T-helper 1 cell treated with Interleukin-12 subunit alpha and Interleukin-12 subunit beta and Interleukin-4 antibody, amounts not matched to agents 30 μg/mL and 1 μg/mL, for 36 hours (primary cell): ENCODE measurements around the gene KCTD10.
"Not testable (repeated sequence)": the region's sequence is repeated elsewhere in the genome, so short reads cannot be mapped to it uniquely, and the experiment has no call there.

Experiments
- H3K27ac Mint-ChIP-seq: one replicate; pipeline ENCODE4 v1.8.0; 2021; ENCODE audit warnings: mild to moderate bottlenecking, mixed read lengths
- H3K27me3 Mint-ChIP-seq: one replicate; pipeline ENCODE4 v1.8.0; 2021; ENCODE audit warnings: low read depth, mixed read lengths
- H3K36me3 Mint-ChIP-seq: one replicate; pipeline ENCODE4 v1.8.0; 2021; ENCODE audit warnings: low read depth, mixed read lengths
- H3K4me1 Mint-ChIP-seq: one replicate; pipeline ENCODE4 v1.8.0; 2021; ENCODE audit warnings: low read depth, mixed read lengths
- H3K4me3 Mint-ChIP-seq: one replicate; pipeline ENCODE4 v1.8.0; 2021; ENCODE audit warnings: mild to moderate bottlenecking, moderate library complexity, mixed read lengths
- H3K9me3 Mint-ChIP-seq: one replicate; pipeline ENCODE4 v1.8.0; 2021; ENCODE audit warnings: mixed read lengths

The KCTD10 gene

DNA sequence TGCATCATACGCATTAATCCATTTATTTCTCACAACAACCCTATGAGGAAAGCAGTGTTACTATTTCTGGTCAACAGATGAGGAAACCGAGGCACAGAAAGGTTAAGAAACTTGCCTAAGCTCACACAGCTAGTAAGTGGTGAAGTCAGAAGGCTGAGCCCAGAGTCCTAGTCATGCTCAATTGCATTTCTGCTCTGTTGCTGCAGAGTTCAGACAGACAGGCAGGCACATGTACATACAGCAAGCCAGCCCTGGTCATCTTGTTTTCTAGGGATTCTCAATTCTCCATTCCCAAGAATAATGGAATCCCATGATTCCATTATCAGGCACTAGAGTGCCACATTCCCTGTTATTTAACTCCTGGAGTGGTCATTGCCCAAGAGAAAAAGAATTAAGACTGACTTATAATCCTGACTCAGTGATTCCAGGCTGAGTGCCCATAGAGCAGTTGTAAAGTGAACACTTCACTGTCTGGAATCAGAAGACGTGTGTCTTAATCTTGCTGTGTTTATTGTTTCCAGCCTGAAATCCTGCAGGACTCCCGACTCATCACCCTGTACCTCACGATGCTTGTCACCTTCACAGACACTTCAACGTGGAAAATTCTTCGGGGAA lies 11.1 kb upstream of the KCTD10 start:
- H3K4me1 Mint-ChIP-seq: no peaks in the 10 kb centered on the region
- no peak overlapping the region for H3K27ac Mint-ChIP-seq
- peaks cover 29% of the 10 kb centered on the region for H3K36me3 Mint-ChIP-seq

DNA sequence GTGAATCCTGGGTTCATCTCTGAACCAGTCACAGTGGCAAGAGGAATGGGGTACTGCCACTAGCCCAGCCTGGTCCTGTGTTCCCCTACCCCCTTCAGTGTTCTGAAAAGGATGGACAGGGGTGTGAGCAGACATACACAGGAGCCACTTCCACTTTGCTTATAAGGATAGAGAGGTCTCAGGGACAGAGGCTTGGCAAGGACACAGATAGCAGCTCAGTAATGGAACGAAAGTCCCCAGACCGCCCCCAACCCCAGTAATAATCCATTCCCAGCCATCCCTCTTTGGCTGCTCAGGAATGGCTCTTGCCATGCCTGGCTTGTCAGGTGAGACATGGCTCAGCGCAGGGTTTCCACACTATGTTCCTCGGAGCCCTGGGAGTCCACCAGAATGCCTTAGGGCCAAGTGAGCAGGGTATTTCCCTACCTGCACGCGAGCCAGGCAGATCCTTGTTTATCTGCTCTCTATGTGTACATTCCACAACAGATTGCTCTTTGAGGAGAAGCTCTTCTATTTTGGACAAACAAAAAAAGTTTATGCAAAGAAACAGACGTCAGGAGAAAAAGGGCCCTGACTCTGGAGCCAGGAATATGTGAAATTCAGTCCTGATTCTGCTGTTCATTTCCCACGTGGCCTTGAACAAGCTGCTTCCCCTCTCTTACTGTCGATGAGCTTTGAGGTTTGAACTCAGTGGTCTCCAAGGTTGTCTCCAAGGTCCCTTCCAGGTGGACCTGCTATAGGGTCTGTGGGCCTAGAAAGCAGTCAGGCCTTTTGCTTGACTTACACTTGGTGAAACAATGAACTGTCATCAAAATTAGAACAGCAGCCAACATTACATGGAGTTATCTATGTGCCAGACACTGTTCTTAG lies 10.3 kb upstream of the KCTD10 start:
- H3K4me3 Mint-ChIP-seq: no peak overlapping the region
- H3K4me1 Mint-ChIP-seq: no peaks in the 10 kb centered on the region
- H3K27ac Mint-ChIP-seq: no peak overlapping the region
- H3K36me3 Mint-ChIP-seq: peaks cover 29% of the 10 kb centered on the region
- H3K9me3 Mint-ChIP-seq: no peaks in the 10 kb centered on the region
- H3K27me3 Mint-ChIP-seq: no peaks in the 10 kb centered on the region

More for the DNA sequence above, 11.1 kb upstream of the KCTD10 start:
- Mint-ChIP-seq H3K9me3 (no peaks in the 10 kb centered on the region), H3K27me3 (no peaks in the 10 kb centered on the region), H3K4me3 (no peak overlapping the region)

DNA sequence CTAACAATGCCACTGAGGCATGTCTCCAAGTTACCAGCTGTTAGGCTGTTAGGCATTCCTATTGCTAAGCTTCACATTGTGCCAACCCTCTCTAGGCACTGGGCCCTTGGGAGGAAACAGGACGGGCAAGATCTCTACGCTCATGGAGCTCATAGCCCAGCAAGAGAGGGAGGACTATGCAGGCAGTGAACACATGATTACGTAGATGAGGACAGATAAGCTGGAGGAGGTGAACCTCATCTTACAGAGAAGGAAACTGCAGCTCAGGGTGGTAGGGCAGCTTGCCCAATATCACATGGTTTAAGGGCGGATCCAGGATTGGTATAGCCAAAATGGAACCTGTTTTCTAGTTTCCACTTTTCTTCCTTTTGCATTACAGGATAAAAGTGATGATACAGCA lies 8.1 kb upstream of the KCTD10 start:
- H3K36me3 Mint-ChIP-seq: peaks cover 23% of the 10 kb centered on the region
- no peaks in the 10 kb centered on the region for H3K9me3 Mint-ChIP-seq
- no peaks in the 10 kb centered on the region for H3K27me3 Mint-ChIP-seq
- no peak overlapping the region for H3K27ac Mint-ChIP-seq
- H3K4me3 Mint-ChIP-seq: no peak overlapping the region
- no peaks in the 10 kb centered on the region for H3K4me1 Mint-ChIP-seq

DNA sequence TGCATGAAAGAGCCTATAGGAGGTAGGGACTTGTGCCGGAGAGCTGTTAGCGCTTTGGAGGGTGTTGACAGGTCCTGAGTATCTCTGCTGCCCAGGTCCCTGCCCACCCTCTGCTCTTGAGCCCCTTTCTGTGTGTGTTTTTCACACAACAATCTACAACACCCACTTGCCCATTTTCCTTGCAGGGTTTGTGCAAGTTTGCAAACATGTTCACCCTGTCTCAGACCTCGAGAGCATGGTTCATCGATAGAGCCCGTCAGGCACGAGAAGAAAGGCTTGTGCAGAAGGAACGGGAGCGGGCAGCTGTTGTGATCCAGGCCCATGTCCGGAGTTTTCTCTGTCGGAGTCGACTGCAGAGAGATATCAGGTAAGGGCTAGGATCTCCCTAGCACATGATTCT lies 6.2 kb upstream of the KCTD10 start:
- H3K36me3 Mint-ChIP-seq: peaks cover 11% of the 10 kb centered on the region
- no peaks in the 10 kb centered on the region for H3K9me3 Mint-ChIP-seq
- no peaks in the 10 kb centered on the region for H3K27me3 Mint-ChIP-seq
- H3K27ac Mint-ChIP-seq: no peak overlapping the region
- H3K4me1 Mint-ChIP-seq: peaks cover 9% of the 10 kb centered on the region
- no peak overlapping the region for H3K4me3 Mint-ChIP-seq

DNA sequence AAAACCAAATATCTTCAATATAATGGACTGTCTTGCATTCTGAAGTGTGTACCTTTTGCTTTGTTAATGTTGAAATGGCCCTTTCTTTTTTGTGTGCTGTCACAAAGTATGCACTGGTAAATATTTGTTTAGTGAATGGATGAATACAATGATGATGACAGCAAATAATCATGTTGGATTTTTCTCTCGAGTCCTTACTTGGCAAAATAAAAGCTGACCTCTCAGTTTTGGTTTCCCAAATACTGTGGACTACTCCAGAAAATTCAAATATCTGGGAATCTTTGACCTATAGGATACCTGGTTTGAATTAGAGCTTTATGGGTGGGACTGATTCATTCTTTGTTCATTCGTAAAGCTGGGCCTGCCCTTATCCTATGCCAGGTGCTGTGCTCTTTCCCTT lies 5.8 kb upstream of the KCTD10 start:
- H3K4me1 Mint-ChIP-seq: peaks cover 9% of the 10 kb centered on the region

DNA sequence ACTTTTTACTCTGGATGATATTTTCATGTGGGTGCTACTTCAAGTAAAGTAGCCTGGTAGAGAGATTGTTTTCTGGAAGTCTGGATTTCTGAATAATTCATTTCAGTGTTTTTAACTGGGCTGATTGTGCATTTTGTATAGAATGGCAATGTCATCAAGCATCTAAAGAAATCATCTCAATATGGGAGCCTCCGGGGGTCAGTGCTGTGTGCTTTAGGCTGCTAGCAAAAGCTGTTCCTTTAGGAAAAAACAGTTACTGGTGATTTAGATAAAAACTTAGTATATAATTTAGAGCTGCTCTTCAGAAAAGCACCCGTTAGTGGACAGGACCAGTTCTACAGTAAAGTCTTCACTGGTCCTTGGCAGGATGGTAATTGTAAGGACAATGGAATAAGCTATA lies 5.4 kb upstream of the KCTD10 start:
- Mint-ChIP-seq H3K4me3 (no peak overlapping the region), H3K27me3 (no peaks in the 10 kb centered on the region), H3K9me3 (no peaks in the 10 kb centered on the region), H3K27ac (no peak overlapping the region), H3K4me1 (peaks cover 9% of the 10 kb centered on the region), H3K36me3 (peaks cover 11% of the 10 kb centered on the region)

More for the DNA sequence above, 5.8 kb upstream of the KCTD10 start:
- Mint-ChIP-seq H3K36me3 (peaks cover 11% of the 10 kb centered on the region), H3K4me3 (no peak overlapping the region), H3K27me3 (no peaks in the 10 kb centered on the region), H3K9me3 (no peaks in the 10 kb centered on the region), H3K27ac (no peak overlapping the region)

DNA sequence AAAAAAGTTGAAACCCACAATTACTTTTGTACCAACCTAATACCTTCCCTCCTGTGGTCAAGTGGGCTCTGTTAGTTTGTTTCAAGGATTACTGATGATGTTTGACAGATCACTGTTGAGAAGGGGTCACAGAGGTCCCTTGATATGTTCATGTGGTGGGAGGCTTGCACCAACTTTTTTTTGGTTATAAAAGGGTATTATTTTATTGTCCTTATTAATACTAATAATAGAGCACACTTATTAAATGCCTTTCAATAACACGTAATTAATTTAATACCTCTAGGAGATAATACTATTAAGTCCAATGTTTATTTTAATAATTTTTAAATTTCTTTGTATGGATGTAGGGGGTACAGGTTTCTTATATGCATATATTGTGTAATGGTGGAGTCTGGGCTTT lies 4.8 kb upstream of the KCTD10 start:
- Mint-ChIP-seq H3K9me3 (no peaks in the 10 kb centered on the region), H3K27ac (no peak overlapping the region), H3K36me3 (peaks cover 6% of the 10 kb centered on the region), H3K4me3 (no peak overlapping the region), H3K4me1 (peaks cover 9% of the 10 kb centered on the region), H3K27me3 (no peaks in the 10 kb centered on the region)

DNA sequence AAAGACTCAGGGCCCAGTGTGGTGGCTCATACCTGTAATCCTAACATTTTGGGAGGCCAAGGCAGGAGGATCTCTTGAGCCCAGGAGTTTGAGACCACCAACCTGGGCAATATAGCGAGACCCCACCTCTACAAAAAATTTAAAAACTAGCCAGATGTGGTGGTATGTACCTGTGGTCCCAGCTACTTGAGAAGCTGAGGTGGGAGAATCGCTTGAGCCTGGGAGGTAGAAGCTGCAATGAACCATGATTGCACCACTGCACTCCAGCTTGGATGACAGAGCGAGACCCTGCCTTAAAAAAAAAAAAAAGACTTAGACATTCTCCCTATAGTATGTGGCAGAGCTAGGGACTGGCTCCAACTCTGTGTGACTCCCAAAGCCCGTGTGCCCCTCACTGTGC lies 3.3 kb upstream of the KCTD10 start:
- Mint-ChIP-seq H3K4me3 (no peak overlapping the region), H3K27me3 (no peaks in the 10 kb centered on the region), H3K36me3 (peaks cover 5% of the 10 kb centered on the region), H3K27ac (no peak overlapping the region), H3K4me1 (peaks cover 23% of the 10 kb centered on the region), H3K9me3 (no peaks in the 10 kb centered on the region)

DNA sequence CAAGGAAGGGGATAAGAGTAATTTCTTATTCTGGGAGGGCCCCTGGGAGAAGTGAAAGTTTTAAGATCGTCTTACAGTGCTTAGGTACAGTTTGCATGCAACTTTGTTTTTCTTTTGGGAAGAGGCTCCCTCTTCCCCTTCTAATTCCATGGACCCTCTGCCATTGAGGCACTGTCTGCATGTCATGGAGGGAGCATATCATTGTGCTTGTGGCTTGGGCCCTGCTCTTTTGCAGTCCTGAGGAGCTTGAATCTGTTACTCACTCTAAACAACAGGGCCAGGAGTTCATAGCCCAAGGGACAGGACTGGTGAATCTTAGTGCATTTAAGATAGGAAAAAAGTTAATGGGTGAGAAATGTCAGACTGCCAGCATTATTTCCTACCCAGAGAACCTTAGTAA lies 2.7 kb upstream of the KCTD10 start:
- Mint-ChIP-seq H3K36me3 (peaks cover under 1% of the 10 kb centered on the region), H3K9me3 (no peaks in the 10 kb centered on the region), H3K4me3 (no peak overlapping the region), H3K27ac (no peak overlapping the region), H3K4me1 (peaks cover 25% of the 10 kb centered on the region), H3K27me3 (no peaks in the 10 kb centered on the region)

DNA sequence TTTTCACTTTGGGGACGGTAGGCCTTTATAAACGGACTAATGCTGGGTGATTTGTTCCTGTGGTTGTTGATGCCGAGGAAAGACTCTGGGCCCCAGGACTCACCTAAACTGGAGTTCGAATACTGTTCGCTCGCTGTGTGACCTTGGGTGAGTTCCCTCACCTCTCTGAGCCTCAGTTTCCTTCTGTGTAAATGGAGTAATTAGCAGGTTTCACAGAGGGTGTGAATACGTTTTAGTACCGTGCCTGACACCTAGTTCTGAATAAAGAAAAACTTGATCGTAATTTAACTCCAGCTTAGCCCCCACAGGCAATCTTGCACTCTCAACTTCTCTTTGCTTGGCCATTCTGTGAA lies 839 bp upstream of the KCTD10 start:
- H3K27ac Mint-ChIP-seq: peak overlapping the region; percentile 98
- H3K9me3 Mint-ChIP-seq: no peaks in the 10 kb centered on the region
- H3K4me3 Mint-ChIP-seq: peak overlapping the region; percentile 99
- H3K36me3 Mint-ChIP-seq: no peaks in the 10 kb centered on the region
- peaks cover 28% of the 10 kb centered on the region for H3K4me1 Mint-ChIP-seq
- H3K27me3 Mint-ChIP-seq: no peaks in the 10 kb centered on the region

DNA sequence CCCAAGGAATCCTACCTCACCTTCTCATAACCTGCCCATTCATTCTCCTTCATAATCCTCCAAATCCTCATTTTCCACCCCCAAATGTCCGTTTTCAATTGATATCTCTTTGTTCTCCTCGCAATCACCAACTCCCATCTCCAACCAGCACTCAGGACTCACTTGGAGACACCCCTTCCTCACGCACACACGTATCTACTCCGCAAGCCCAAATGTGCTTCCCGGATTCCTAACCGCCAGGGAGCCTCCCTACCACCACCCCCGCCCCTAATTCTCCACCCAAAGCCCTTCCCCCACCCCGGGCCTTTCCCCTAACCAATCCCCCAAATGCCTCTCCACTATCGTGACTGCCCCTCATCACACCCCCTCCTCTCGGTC lies 304 bp downstream of the KCTD10 start:
- Mint-ChIP-seq H3K4me3 (peak overlapping the region; percentile 99), H3K36me3 (no peaks in the 10 kb centered on the region), H3K27me3 (no peaks in the 10 kb centered on the region), H3K27ac (peak overlapping the region; percentile 98), H3K4me1 (peaks cover 28% of the 10 kb centered on the region), H3K9me3 (no peaks in the 10 kb centered on the region)

DNA sequence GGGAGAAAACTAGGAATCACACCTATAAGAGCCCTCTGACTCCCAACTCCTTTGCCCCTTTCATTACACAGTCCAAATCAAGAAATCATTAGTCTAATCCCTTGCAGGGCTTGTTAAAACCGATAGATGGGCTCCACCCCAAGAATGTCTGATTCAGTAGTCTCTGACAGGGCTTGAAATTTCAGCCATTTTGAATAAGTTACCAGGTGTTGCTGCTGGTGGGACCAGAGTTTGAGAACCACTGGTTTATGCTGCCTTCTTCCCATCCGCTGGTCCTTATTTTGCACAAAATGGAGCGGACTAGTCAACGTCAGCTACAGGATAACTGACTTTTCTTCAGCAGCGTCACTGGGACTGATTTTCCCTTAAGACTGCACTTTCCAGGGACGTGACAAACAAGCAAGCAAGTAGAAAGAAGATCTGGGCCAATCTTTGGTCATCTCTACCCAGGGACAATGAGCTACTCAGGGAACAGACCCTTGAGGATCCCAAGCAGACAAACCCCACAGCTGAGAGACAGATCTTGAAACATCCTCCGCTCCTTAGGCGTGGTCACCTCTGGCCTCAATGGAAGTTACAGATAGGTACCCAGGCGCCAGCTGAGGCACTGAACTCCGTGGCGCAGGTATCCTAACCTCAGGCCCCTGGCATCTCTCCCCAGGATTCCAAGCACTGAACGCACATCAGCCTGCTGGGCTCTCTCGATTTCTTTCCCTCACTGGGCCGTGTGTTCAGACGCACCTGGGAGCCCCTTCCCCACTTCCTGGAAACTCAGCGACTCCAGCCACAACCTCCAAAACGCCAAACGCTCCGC lies 900 bp downstream of the KCTD10 start:
- Mint-ChIP-seq H3K4me3 (peak overlapping the region; percentile 99), H3K9me3 (no peaks in the 10 kb centered on the region), H3K27me3 (no peaks in the 10 kb centered on the region), H3K27ac (peak overlapping the region; percentile 98), H3K4me1 (peaks cover 28% of the 10 kb centered on the region), H3K36me3 (no peaks in the 10 kb centered on the region)

DNA sequence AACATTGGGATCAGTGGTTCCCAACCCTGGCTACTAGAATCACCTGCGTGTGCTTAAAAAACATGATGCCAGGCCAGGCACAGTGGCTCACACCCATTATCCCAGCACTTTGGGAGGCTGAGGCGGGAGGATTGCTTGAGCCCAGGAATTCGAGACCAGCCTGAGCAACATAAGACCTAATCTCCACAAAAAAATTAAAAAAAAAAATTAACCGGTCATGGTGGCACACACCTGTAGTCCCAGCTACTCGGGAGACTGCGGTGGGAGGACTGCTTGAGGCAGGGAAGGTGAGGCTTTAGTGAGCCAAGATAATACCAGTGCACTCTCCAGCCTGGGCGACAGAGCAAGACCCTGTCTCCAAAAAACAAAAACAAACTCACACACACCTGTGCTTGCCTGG lies 2.0 kb downstream of the KCTD10 start:
- Mint-ChIP-seq H3K36me3 (no peaks in the 10 kb centered on the region), H3K27me3 (no peaks in the 10 kb centered on the region), H3K27ac (no peak overlapping the region), H3K4me1 (peaks cover 28% of the 10 kb centered on the region), H3K9me3 (no peaks in the 10 kb centered on the region), H3K4me3 (no peak overlapping the region)

DNA sequence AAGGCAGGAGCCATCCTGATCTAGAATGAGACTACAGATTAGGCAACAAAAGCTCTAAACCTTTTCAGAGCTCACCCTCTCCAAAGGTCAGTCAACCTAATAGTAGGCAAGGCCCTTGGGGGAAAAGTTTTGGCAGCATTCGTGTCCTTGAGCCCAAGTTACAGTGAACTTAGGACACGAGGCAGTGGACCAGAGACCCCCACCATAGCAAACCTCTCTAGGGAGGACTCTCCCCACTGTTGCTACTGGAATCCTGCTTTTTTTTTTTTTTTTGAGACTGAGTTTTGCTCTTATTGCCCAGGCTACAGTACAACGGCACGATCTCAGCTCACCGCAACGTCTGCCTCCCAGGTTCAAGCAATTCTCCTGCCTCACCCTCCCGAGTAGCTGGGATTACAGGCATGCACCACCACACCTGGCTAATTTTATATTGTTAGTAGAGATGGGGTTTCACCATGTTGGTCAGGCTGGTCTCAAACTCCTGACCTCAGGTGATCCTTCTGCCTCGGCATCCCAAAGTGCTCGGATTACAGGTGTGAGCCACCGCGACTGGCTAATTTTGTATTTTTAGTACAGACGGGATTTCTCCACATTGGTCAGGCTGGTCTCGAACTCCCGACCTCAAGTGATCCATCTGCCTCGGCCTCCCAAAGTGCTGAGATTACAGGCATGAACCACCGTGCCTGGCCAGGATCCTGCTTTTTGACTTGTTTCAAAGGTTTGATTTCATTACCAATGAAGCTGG lies 3.4 kb downstream of the KCTD10 start:
- not testable (repeated sequence) for H3K4me3 Mint-ChIP-seq, H3K9me3 Mint-ChIP-seq, H3K27me3 Mint-ChIP-seq, H3K27ac Mint-ChIP-seq, H3K36me3 Mint-ChIP-seq
- peaks cover 22% of the 10 kb centered on the region for H3K4me1 Mint-ChIP-seq
